Measurements from ENCODE around the gene TIAM1. TPM values are rescaled to one million over a fixed set of nuclear protein-coding genes. Genes with fewer than 3 reads are reported as not detected.

Gene TIAM1
- total and polyA plus RNA-seq, 8 donors: 1.1 to 19.8 (median 3.3) TPM

DNA sequence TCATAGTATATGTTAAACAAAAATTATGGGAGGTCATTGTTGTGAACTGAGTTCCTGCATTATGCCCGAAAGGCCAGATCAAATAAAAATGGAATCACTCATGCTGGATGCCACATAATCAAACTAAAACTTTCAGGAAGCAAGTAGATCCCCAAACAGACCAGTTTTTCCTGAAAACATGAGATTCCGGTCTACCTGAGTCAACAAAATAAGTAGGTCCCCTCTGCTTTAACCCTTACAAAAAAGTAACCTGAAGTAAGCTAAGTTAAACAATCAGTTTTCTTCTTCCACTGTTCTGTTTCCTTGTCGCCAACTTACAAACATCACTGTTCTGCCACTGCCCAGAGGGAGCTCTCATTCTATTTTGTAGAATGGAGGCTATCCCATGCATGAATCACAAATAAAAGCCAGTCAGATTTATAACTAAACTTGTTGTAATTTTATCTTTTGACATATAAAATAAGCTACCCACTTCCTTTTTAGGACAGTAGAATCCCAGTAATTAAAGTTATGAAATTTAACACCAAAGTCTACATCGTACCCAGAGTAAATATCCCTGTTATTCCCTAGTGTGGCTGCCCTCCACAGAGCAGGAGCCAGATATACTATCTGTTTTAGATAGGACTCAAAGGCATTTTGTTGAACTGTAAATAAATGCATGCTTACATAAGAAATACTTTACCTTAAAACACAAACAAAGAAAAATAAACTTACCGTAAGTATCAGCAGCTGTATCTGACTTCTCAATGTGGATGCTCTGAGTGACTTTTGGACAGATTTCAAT, 149.4 kb downstream of the TIAM1 start:
- Histone ChIP-seq H3K36me3 (no peaks in the 10 kb centered on the region), H3K4me3 (no peak overlapping the region), H3K27ac (no peak overlapping the region), H3K27me3 (no peaks in the 10 kb centered on the region), H3K4me1 (peaks cover 4 to 20% (median 12%) of the 10 kb centered on the region in 4 donors), H3K9me3 (no peaks in the 10 kb centered on the region)
- TF ChIP-seq, protein P1, sequence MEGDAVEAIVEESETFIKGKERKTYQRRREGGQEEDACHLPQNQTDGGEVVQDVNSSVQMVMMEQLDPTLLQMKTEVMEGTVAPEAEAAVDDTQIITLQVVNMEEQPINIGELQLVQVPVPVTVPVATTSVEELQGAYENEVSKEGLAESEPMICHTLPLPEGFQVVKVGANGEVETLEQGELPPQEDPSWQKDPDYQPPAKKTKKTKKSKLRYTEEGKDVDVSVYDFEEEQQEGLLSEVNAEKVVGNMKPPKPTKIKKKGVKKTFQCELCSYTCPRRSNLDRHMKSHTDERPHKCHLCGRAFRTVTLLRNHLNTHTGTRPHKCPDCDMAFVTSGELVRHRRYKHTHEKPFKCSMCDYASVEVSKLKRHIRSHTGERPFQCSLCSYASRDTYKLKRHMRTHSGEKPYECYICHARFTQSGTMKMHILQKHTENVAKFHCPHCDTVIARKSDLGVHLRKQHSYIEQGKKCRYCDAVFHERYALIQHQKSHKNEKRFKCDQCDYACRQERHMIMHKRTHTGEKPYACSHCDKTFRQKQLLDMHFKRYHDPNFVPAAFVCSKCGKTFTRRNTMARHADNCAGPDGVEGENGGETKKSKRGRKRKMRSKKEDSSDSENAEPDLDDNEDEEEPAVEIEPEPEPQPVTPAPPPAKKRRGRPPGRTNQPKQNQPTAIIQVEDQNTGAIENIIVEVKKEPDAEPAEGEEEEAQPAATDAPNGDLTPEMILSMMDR (IDR thresholded peaks at IDR 0.05): no peak
- TF ChIP-seq POLR2A (IDR thresholded peaks at IDR 0.05): no peak
- no peak for TF ChIP-seq EP300 (IDR thresholded peaks at IDR 0.05)
- no peak for TF ChIP-seq POLR2AphosphoS5 (IDR thresholded peaks at IDR 0.05)
- intact Hi-C loops (cut with DNase I; ENCODE audit: low total_unique reads): no loop called here
- DNase-seq: no peak
- WGBS, 5 donors: 28 to 57% (median 45%) methylated on average over 5 of the region's 5 CpGs

DNA sequence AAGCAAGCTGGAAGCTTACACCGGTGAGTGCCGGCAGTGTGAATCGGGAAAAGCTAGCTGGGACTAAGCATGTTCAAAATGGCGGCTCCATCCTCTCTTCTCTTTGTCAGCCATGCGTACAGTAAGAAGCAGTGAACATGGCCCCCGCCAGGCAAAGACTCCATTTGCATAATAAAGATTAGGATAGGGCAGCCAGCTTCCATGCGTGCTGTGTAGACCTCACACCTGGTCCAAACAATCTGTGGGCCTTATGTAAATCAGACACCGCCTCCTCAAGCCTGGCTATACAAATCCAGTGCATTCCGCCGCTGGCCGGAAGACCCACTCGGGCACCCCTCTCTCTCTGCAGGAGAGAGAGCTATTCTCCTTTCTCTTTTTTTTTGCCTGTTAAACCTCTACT, 150.3 kb downstream of the TIAM1 start:
- H3K36me3 ChIP-seq: no peaks in the 10 kb centered on the region
- H3K4me3 ChIP-seq: no peak overlapping the region
- no peak for TF ChIP-seq EP300 (IDR thresholded peaks at IDR 0.05)
- TF ChIP-seq, protein P1 (IDR thresholded peaks at IDR 0.05): no peak
- TF ChIP-seq POLR2A (IDR thresholded peaks at IDR 0.05): no peak
- no peak for TF ChIP-seq POLR2AphosphoS5 (IDR thresholded peaks at IDR 0.05)
- 92 to 97% (median 92%) methylated on average over 12 of the region's 12 CpGs for WGBS, 5 donors
- intact Hi-C loops (cut with DNase I; ENCODE audit: low total_unique reads): no loop called here
- no peak for DNase-seq
- H3K27ac ChIP-seq: no peak overlapping the region
- no peaks in the 10 kb centered on the region for H3K27me3 ChIP-seq
- peaks cover 4 to 20% (median 12%) of the 10 kb centered on the region in 4 donors for H3K4me1 ChIP-seq
- H3K9me3 ChIP-seq: no peaks in the 10 kb centered on the region

DNA sequence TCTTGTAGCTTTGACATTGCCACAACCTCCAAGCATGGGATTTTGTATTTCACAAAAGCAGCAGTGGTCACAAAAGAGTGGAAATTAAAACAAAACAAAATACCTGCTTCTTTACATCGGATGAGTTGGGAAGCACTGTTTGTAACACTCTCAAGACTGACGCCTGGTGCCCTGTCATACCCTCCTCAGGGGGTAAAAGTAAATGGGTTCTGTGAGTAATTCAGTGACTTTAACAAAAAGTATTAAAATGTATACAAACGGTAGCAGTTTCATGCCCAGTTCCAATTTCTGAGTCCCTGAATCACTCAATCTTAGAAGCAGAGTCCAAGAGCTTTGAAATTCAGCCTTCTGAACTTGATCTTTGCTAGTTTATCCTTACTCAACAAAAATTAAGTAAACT, 152.5 kb downstream of the TIAM1 start:
- TF ChIP-seq POLR2A (IDR thresholded peaks at IDR 0.05) (no peak), EP300 (IDR thresholded peaks at IDR 0.05) (no peak), POLR2AphosphoS5 (IDR thresholded peaks at IDR 0.05) (no peak)
- TF ChIP-seq, protein P1 (IDR thresholded peaks at IDR 0.05): no peak
- H3K4me3 ChIP-seq: no peak overlapping the region
- peaks cover 0 to 13% (median 4%) of the 10 kb centered on the region in 4 donors for H3K4me1 ChIP-seq
- H3K27me3 ChIP-seq: no peaks in the 10 kb centered on the region
- intact Hi-C loops (cut with DNase I; ENCODE audit: low total_unique reads): no loop called here
- 77 to 85% (median 84%) methylated on average over 3 of the region's 3 CpGs for WGBS, 5 donors
- no peaks in the 10 kb centered on the region for H3K36me3 ChIP-seq
- no peaks in the 10 kb centered on the region for H3K9me3 ChIP-seq
- DNase-seq: no peak
- no peak overlapping the region for H3K27ac ChIP-seq

DNA sequence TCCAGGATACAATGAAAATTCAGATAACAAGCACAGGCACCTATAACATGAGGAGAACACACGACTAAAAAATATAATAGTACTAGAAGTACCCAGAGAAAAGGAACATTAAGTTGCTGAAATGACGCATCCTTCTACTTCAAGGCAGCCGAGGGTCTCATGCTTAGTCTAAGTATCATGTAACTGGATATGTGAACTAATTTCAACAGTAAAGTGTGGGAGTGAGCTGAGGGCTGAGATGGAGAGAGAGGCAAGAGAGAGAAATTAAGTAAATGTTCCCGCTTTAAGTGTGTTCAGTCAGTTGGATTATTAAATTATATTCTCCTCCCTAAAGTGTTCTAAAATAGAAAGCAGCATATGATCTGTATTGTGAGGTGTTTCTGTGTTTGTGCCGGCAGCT, 153.5 kb downstream of the TIAM1 start:
- TF ChIP-seq, protein P1 (IDR thresholded peaks at IDR 0.05): no peak
- no peak for TF ChIP-seq POLR2AphosphoS5 (IDR thresholded peaks at IDR 0.05)
- no peak for TF ChIP-seq POLR2A (IDR thresholded peaks at IDR 0.05)
- Histone ChIP-seq H3K4me3 (no peak overlapping the region), H3K27ac (no peak overlapping the region), H3K4me1 (peaks cover 0 to 13% (median 4%) of the 10 kb centered on the region in 4 donors), H3K36me3 (no peaks in the 10 kb centered on the region), H3K27me3 (no peaks in the 10 kb centered on the region), H3K9me3 (no peaks in the 10 kb centered on the region)
- intact Hi-C loops (cut with DNase I; ENCODE audit: low total_unique reads): no loop called here
- WGBS, 5 donors: 88 to 92% (median 90%) methylated on average over 5 of the region's 5 CpGs
- no peak for DNase-seq

Measured in stomach (tissue), 9 donors.